SK-N-MC (cell line): ENCODE data around the gene OBSCN.

ENCODE experiments used
- EZH2 ChIP-seq: fragments of 200-600 bp; sonication (generic); IDR thresholded peaks from one replicate; pipeline ENCODE4 v1.6.1; 2017; ENCODE audit warnings: antibody characterized with exemption
- FOXP2 ChIP-seq: optimal IDR thresholded peaks from 2 replicates; pipeline ENCODE3; 2011; ENCODE audit warnings: mild to moderate bottlenecking, moderate library complexity; ENCODE audit not compliant: insufficient read depth; ENCODE audit errors: extremely low read length, control extremely low read depth
- POLR2AphosphoS5 ChIP-seq: IDR thresholded peaks from 2 replicates; pipeline ENCODE4 v1.6.1; 2012; ENCODE audit warnings: mild to moderate bottlenecking, low read depth, low read length, borderline replicate concordance

- TF ChIP-seq POLR2AphosphoS5, result no peak
- no peak for TF ChIP-seq EZH2
- TF ChIP-seq FOXP2, result no peak
Measured at GRCh38 chr1:228340686-228341449, 133.0 kb downstream of the OBSCN start.
